NCI-H1092 treated with DMSO at 0.1 percent for 48 hours (cell line): ENCODE results near the gene MAGI2.

ENCODE experiments used
- DNase-seq: peaks from one replicate; lab custom pipeline; 2025; lab: John Stamatoyannopoulos, UW

MAGI2 gene

GRCh38 chr7:78906735-78907134, 546.7 kb downstream of the MAGI2 start:
- no peak for DNase-seq

DNA sequence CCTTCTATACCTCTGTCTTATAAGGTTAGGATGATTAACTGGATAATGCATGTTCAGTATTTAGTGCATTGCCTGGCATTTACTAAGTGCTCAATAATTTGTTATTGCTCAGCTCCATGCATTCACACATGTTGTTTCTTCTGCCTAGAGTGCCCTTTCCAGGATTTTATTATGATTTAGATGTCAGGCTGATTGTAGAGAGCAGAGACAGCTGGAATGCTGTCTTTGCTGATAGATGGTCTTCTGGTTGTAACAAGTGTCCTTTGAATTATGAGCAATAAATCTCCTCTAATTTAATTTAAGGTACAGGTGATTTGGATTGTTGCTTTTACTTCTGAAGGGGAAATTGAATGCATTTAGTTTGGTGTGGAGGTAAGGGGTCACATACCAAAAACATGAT, 548.0 kb downstream of the MAGI2 start:
- no peak for DNase-seq

DNA sequence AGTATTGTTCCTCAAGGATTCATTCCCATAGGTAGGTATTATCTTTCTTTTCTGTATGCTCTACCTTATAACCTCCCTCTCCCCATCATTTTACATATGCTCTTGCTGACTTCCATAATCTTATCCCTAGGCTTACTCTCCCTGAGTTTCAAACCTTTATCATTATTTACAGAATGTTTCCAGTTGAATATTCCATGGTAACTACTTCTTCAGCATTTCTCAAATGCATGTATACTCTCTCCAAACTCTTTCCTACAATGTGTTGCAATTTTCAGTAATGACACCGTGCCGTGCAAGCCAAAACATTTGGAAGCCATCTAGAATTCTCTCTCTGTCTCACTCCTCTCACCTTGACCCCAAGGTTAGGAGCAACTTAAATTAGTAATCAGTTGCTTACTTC, 548.5 kb downstream of the MAGI2 start:
- no peak for DNase-seq

- DNase-seq: no peak
These were observed 551.9 kb downstream of the MAGI2 start for GRCh38 chr7:78901566-78901965.

DNA sequence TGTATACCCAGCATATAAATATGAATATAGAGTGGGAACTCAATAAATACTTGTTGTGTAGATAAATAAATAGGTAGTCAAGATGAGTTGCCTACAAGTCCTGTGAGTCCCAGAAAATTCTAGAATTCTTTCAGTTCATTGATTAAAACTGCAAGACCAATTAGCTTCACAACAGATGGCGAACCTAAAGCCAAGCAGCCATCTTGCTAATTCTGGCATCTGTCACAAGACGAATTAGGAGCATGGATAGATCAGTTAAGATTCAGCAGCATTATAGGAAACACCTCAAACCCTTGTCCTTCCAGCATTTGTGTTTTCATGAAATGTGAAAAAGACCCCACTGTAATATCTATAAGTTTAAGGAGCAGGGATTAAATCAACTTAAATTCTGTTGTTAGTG, 552.7 kb downstream of the MAGI2 start:
- DNase-seq: no peak

DNA sequence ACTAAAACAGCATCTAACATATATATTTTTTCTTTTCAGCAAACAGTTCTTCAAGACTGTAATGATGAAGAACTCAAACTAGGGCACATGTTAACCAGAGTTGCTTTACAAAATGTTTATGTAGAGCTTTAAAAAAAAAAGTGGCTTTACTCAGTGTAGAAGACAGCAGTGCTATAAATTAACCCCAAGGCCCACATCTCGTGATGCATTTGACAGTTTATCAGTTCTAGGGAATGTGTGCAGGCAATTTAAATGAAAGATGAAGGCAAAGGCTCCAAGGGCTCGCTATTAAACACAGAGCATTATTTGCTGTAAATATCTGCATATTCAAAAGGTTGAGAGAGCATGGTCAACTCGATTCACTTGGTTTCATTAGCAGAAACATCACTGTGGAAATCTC, 558.1 kb downstream of the MAGI2 start:
- no peak for DNase-seq

- DNase-seq: no peak
These were observed 574.3 kb downstream of the MAGI2 start for GRCh38 chr7:78879206-78879605.

DNA sequence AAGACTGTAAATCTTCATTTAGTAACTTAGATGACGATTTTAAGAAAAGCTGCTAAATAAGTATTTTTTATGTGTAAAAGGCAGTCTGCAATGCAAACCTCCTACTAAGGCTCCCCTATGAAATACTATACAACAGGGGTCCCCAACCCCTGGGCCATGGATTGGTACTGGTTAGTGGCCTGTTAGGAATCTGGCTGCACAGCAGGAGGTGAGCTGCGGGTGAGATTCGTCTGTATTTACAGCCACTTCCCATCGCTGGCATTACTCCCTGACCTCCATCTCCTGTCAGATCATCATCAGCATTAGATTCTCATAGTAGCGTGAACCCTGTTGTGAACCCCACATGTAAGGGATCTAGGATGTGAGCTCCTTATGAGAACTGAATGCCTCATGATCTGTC, 580.4 kb downstream of the MAGI2 start:
- DNase-seq: no peak

- DNase-seq: no peak
These were observed 589.1 kb downstream of the MAGI2 start for GRCh38 chr7:78864339-78864738.

DNA sequence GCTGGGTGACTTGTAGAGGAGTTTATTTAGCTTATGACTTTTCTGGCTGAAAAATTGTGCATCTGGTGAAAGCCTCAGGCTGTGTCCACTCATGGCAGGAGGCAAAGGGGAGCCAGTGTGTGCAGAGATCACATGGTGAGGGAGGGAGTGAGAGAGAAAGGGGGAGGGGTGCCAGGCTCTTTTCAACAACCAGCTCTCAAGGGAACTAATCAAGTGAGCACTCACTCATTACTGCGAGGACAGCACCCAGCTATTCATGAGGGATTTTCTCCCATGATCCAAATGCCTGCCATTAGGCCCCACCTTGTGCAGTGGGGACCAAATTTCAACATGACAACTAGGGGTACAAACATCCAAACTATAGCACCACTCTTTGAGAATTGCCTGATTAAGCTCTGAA, 590.2 kb downstream of the MAGI2 start:
- DNase-seq: no peak

DNA sequence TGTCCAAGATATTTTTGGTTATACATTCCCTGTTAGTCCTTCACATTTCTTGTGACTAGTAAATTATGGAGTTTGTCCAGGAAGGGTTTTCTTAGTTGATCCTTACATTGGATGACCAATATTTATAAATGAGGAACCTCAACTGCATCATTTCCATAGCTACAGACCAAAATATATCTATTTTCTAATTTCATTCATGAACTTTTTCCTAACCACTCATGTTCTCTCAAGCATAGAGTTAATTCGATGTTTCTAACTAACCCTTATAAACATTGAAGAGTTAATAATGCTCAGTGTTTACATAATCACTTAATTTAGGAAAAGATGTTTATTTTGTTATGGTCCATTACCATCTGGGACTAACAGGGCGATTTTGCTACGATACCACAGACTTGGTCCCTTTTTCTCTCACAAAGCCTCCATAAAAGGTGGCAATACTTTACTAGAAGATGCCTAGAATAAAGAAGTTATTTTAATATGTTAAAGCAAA, 591.0 kb downstream of the MAGI2 start:
- no peak for DNase-seq

- DNase-seq: no peak
These were observed 600.5 kb downstream of the MAGI2 start for GRCh38 chr7:78852951-78853350.

- no peak for DNase-seq
These were observed 603.2 kb downstream of the MAGI2 start for GRCh38 chr7:78850093-78850740.

DNA sequence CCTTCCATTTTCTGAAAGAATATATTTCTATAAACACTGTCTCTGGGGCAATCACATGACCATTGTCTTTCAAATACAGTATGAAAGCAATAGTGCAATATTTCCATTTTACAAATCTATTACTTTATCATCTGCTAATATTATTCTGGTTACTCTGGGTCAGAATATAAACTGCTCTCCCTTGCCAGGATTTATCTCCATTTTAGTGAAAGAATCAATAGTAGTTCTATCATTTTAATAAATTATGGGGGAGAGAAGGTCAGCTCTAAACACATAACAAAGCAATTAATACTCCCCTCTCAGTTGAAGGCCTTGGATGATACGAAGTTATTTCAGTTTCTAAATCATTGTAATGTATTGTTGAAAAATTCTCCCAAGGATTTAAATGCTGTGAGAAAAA, 608.3 kb downstream of the MAGI2 start:
- DNase-seq: no peak

DNA sequence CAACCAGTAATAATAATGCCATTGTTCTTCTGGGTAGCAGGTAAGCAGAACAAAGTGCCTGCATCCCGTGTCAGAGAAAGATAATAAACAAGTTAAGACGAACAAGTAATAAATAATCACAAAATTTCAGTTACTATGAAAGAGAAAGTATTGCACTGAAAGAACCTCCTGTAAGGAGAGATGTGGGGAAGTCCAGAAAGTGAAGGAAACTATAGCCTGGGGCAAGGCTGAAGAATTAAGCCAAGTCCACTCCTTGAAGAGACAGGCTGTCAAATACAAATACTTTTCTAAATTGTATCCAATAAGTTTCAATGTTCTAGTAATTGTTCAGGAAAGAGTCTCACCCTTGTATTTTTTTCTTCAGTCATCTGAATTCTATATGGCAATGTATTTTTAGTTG, 611.4 kb downstream of the MAGI2 start:
- DNase-seq: no peak

- DNase-seq: no peak
These were observed 617.6 kb downstream of the MAGI2 start for GRCh38 chr7:78835897-78836296.

GRCh38 chr7:78828317-78828716, 625.1 kb downstream of the MAGI2 start:
- DNase-seq: no peak

- no peak for DNase-seq
These were observed 649.9 kb downstream of the MAGI2 start for GRCh38 chr7:78803501-78804127.

DNA sequence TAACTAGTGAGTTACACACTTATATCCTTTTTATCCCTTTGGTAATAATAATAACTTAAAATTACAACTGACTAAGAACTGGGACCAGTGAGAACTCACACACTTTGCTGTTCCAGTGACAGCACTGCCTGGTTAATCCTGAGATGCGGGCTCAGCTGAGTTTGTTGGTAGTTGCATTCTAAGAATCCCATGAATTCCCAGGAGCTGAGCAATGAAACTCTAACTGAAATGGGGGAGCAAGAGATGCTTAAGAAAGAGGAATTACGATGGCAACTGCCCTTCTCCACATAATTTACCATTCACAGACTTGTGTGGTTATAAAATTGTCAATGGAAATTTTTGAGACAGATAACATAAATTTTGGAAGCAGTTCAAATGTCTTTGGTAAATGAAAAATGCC, 659.4 kb downstream of the MAGI2 start:
- DNase-seq: no peak

GRCh38 chr7:78792624-78793023, 660.8 kb downstream of the MAGI2 start:
- no peak for DNase-seq

DNA sequence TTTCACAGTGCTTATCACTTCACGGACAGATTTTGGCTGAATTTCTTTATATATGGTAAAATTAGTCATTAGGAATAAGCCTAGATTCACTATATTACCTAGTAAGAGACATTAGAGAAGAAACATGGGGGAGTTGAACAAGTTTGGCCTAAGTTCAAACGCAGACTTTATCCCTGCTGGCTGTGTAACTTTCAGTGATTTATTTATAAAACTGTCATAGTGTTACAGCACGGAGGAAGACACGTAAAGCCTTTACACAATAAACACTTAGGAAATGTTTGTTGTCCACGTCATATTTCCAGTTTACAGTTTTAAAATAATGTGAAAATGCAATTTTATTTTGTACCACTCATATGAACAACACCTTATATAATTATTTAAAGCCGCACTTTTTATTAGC, 661.5 kb downstream of the MAGI2 start:
- DNase-seq: no peak

DNA sequence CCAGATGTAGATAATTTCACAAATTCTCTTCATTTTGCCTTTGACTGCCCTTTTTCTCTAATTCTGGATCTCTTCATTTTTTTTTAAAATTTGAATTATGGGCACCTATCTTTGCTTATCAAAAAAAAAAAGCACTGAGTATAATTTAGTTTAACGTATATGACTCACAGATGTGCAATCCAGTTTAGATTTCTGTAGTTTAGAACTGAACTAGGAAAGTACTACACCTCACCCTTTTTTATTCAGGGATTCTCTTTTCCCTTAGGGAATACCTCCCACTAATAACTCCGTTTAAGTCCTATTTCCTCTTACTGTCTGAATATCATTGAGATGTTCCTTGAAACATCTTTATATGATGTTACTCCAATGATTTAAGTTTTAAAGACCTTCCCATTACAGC, 665.0 kb downstream of the MAGI2 start:
- no peak for DNase-seq

DNA sequence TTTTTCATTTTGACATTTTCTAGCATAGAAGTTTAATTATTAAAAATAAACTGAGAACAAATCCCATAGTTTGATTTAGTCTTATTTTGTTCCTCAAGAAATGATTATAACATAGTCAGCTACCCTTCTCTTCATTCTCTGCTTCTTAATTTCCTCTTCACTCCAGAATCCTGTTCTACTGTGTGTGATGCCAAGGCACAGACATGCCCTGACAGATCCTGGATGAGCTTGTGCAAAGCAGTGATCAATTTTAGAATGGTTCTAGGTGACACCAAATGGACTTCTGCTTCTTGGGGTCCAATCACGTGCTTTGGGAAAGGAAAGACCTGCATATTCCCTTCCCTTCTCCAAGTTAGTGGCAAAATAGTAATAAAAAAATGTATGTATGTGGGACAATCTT, 665.6 kb downstream of the MAGI2 start:
- no peak for DNase-seq

- DNase-seq: no peak
These were observed 667.4 kb downstream of the MAGI2 start for GRCh38 chr7:78786055-78786454.
